IMR-90 (cell line): ENCODE results near the gene UPB1. TPM values are rescaled to one million over a fixed set of nuclear protein-coding genes. Genes with fewer than 3 reads are reported as not detected.

Experiments
- ATAC-seq: fragments of 200-7000 bp; cut with Tn5 transposase; 2 replicates; pipeline ENCODE4 v1.9.1; 2020; ENCODE audit warnings: low read depth, mild to moderate bottlenecking, moderate library complexity
- BruUV-seq: library from RNA; stranded (reverse); fragments of 400-500 nt; replicated peaks from 2 replicates; lab custom pipeline; 2021; lab: Mats Ljungman, UMichigan
- CTCF ChIA-PET: fragments of 300-600 bp; formaldehyde crosslinking; extraction: SDS; loops from one replicate; lab custom pipeline; 2021; ENCODE audit warnings: antibody characterized with exemption; lab: Yijun Ruan, JAX
- POLR2A ChIA-PET: fragments of 300-600 bp; sonication (Branson Sonifier 250); formaldehyde crosslinking; loops from one replicate; lab custom pipeline; 2022; ENCODE audit warnings: antibody characterized with exemption; ENCODE audit not compliant: unreplicated experiment; lab: Charles Lee
- DNase-seq: peaks from one replicate; pipeline ENCODE4 v3.0.0; 2013
- H2AFZ ChIP-seq: replicated peaks from 2 replicates; pipeline ENCODE3; 2013; ENCODE audit warnings: low read length, mild to moderate bottlenecking; ENCODE audit not compliant: poor library complexity
- H2AK5ac ChIP-seq: 2 replicates; pipeline ENCODE4 v1.6.1; 2013; ENCODE audit warnings: low read depth, low read length, inconsistent platforms
- H2AK9ac ChIP-seq: replicated peaks from 2 replicates; pipeline ENCODE3; 2013; ENCODE audit warnings: mild to moderate bottlenecking, low read depth, low read length, moderate library complexity; ENCODE audit not compliant: poor library complexity
- H2BK120ac ChIP-seq: 2 replicates; pipeline ENCODE4 v1.6.1; 2013; ENCODE audit warnings: low read depth, low read length, inconsistent platforms
- H2BK15ac ChIP-seq: 3 replicates; pipeline ENCODE4 v1.6.1; 2013; ENCODE audit warnings: low read depth, low read length, inconsistent platforms
- H2BK20ac ChIP-seq: 2 replicates; pipeline ENCODE4 v1.6.1; 2013; ENCODE audit warnings: low read depth, mild to moderate bottlenecking, inconsistent platforms, low read length, moderate library complexity
- H2BK5ac ChIP-seq: 2 replicates; pipeline ENCODE4 v1.6.1; 2013; ENCODE audit warnings: mild to moderate bottlenecking, low read depth, low read length, inconsistent platforms; ENCODE audit not compliant: poor library complexity, severe bottlenecking
- H3K14ac ChIP-seq: replicated peaks from 2 replicates; pipeline ENCODE4 v1.6.1; 2013; ENCODE audit warnings: low read depth, low read length, inconsistent platforms
- H3K18ac ChIP-seq: 2 replicates; pipeline ENCODE4 v1.6.1; 2013; ENCODE audit warnings: low read depth, low read length, control low read depth
- H3K23ac ChIP-seq: 2 replicates; pipeline ENCODE4 v1.6.1; 2013; ENCODE audit warnings: low read depth, low read length, inconsistent platforms
- H3K27ac ChIP-seq: 2 replicates; pipeline ENCODE4 v1.5.1; 2013; ENCODE audit warnings: mild to moderate bottlenecking, control low read depth, low read length; ENCODE audit not compliant: insufficient read depth
- H3K27me3 ChIP-seq: 2 replicates; pipeline ENCODE4 v1.6.1; 2013; ENCODE audit warnings: low read length; ENCODE audit not compliant: control insufficient read depth, insufficient read depth
- H3K36me3 ChIP-seq: 2 replicates; pipeline ENCODE4 v1.6.1; 2013; ENCODE audit warnings: low read length, mixed read lengths; ENCODE audit not compliant: control insufficient read depth, insufficient read depth
- H3K4ac ChIP-seq: 2 replicates; pipeline ENCODE4 v1.6.1; 2013; ENCODE audit warnings: low read depth, low read length, inconsistent platforms
- H3K4me1 ChIP-seq: 2 replicates; pipeline ENCODE4 v1.6.1; 2013; ENCODE audit warnings: low read length, mixed read lengths; ENCODE audit not compliant: control insufficient read depth, insufficient read depth
- H3K4me2 ChIP-seq: 2 replicates; pipeline ENCODE4 v1.6.1; 2013; ENCODE audit warnings: low read depth, mild to moderate bottlenecking, control low read depth, low read length, moderate library complexity
- H3K4me3 ChIP-seq: 2 replicates; pipeline ENCODE4 v1.5.1; 2013; ENCODE audit warnings: low read depth, mild to moderate bottlenecking, control low read depth, low read length, moderate library complexity; ENCODE audit not compliant: insufficient read depth
- H3K56ac ChIP-seq: 2 replicates; pipeline ENCODE4 v1.6.1; 2013; ENCODE audit warnings: low read length, inconsistent platforms; ENCODE audit not compliant: insufficient read depth; ENCODE audit errors: extremely low read depth
- H3K79me1 ChIP-seq, 2 experiments: 2 replicates each; pipeline ENCODE4 v1.6.1; 2013; ENCODE audit warnings: low read length in 2 of 2, inconsistent platforms in 1 of 2, low read depth in 1 of 2
- H3K9ac ChIP-seq: 2 replicates; pipeline ENCODE4 v1.6.1; 2013; ENCODE audit warnings: low read depth, low read length, control low read depth
- H3K9me1 ChIP-seq: 2 replicates; pipeline ENCODE4 v1.6.1; 2013; ENCODE audit warnings: low read length, inconsistent platforms; ENCODE audit not compliant: insufficient read depth
- H3K9me3 ChIP-seq: 2 replicates; pipeline ENCODE4 v1.6.1; 2013; ENCODE audit warnings: low read length; ENCODE audit not compliant: control insufficient read depth, insufficient read depth
- H4K20me1 ChIP-seq: 2 replicates; pipeline ENCODE4 v1.6.1; 2013; ENCODE audit warnings: low read length, inconsistent platforms; ENCODE audit not compliant: insufficient read depth
- H4K5ac ChIP-seq: 2 replicates; pipeline ENCODE4 v1.6.1; 2013; ENCODE audit warnings: mild to moderate bottlenecking, low read depth, low read length, control low read depth
- H4K8ac ChIP-seq, 2 experiments: 2 replicates each; pipeline ENCODE4 v1.6.1; 2013; ENCODE audit warnings: low read depth in 2 of 2, low read length in 2 of 2, control low read depth in 1 of 2, inconsistent platforms in 1 of 2
- H4K91ac ChIP-seq: 2 replicates; pipeline ENCODE4 v1.6.1; 2013; ENCODE audit warnings: low read depth, low read length, inconsistent platforms; ENCODE audit not compliant: insufficient read depth
- BHLHE40 ChIP-seq: fragments of 150-350 bp; IDR thresholded peaks from 2 replicates; pipeline ENCODE4 v1.6.1; 2016; ENCODE audit warnings: mild to moderate bottlenecking, low read depth, low read length
- CEBPB ChIP-seq: IDR thresholded peaks from 2 replicates; pipeline ENCODE4 v1.6.1; 2012; ENCODE audit warnings: low read depth, low read length, improper control_type of control experiment
- CHD1 ChIP-seq: IDR thresholded peaks from 2 replicates; pipeline ENCODE4 v1.6.1; 2012; ENCODE audit warnings: low read depth, low read length, improper control_type of control experiment
- FOS ChIP-seq: fragments of 150-350 bp; IDR thresholded peaks from 2 replicates; pipeline ENCODE4 v1.6.1; 2016; ENCODE audit warnings: low read depth, low read length
- MAFK ChIP-seq: IDR thresholded peaks from 2 replicates; pipeline ENCODE4 v1.6.1; 2012; ENCODE audit warnings: low read depth, low read length, improper control_type of control experiment
- MXI1 ChIP-seq: IDR thresholded peaks from 2 replicates; pipeline ENCODE4 v1.6.1; 2012; ENCODE audit warnings: low read depth, mild to moderate bottlenecking, low read length, moderate library complexity, borderline replicate concordance
- NFE2L2 ChIP-seq: fragments of 150-350 bp; IDR thresholded peaks from 2 replicates; pipeline ENCODE4 v1.6.1; 2016; ENCODE audit warnings: low read depth, mild to moderate bottlenecking, low read length
- POLR2A ChIP-seq: IDR thresholded peaks from 2 replicates; pipeline ENCODE4 v1.6.1; 2012; ENCODE audit warnings: mild to moderate bottlenecking, low read depth, low read length
- RAD21 ChIP-seq: IDR thresholded peaks from 2 replicates; pipeline ENCODE4 v1.6.1; 2012; ENCODE audit warnings: low read length, improper control_type of control experiment
- RFX5 ChIP-seq: IDR thresholded peaks from 2 replicates; pipeline ENCODE4 v1.8.0; 2012; ENCODE audit warnings: low read depth, mild to moderate bottlenecking, low read length, moderate library complexity
- SMC3 ChIP-seq: fragments of 150-350 bp; IDR thresholded peaks from 2 replicates; pipeline ENCODE4 v1.6.1; 2016; ENCODE audit warnings: low read depth, mild to moderate bottlenecking, antibody characterized with exemption, low read length, moderate library complexity
- USF2 ChIP-seq: fragments of 150-350 bp; IDR thresholded peaks from 2 replicates; pipeline ENCODE4 v1.6.1; 2017; ENCODE audit warnings: mild to moderate bottlenecking, antibody characterized with exemption, low read length, low read depth
- WGBS, 2 experiments: methylation state at CpG; one replicate each; pipeline versions ENCODE4 v1.1.5 to v1.1.7; 2013; ENCODE audit warnings: missing lambda C conversion rate in 2 of 2; ENCODE audit not compliant: insufficient read length in 1 of 2; ENCODE audit errors: extremely low coverage in 2 of 2; 5-methylcytosine and 5-hydroxymethylcytosine counted together
- dilution Hi-C: fragments of 300-500 bp; cut with HindIII; formaldehyde crosslinking; loops from one replicate; pipeline ENCODE4 v1.14.3; 2018; ENCODE audit warnings: low sequenced_read_pairs; ENCODE audit not compliant: unreplicated experiment
- in situ Hi-C: fragments of 300-500 bp; cut with MboI; formaldehyde crosslinking; loops from 3 replicates; pipeline ENCODE4 v1.14.3; 2019; ENCODE audit warnings: low sequenced_read_pairs, inconsistent platforms, mixed read lengths
- intact Hi-C: fragments of 100-400 bp; cut with micrococcal nuclease; formaldehyde crosslinking; loops from 2 replicates; pipeline ENCODE4 v1.10.0; 2022
- polyA plus RNA-seq, 3 experiments: library from polyadenylated mRNA; depleted of rRNA; stranded (reverse); fragments of >200 nt; gene quantifications; 2 replicates each; pipeline ENCODE4 v1.2.3, GENCODE V29; 2012; ENCODE audit warnings: low replicate concordance in 1 of 3
- total RNA-seq: library from RNA; depleted of rRNA; stranded (reverse); fragments of >200 nt; gene quantifications from 2 replicates; pipeline ENCODE4 v1.2.3, GENCODE V29; 2012

Gene UPB1
- total and polyA plus RNA-seq, 2 of the 4 experiments (the other 2 are of a cell fraction), result under 0.01 to 0.02 TPM

- no peak overlapping the region for H2AK9ac ChIP-seq
- WGBS, 2 experiments, result no CpG with 5 or more reads among the region's 3 CpGs
- H2AFZ ChIP-seq, result no peak overlapping the region
- no peak overlapping the region for H2BK5ac ChIP-seq
- dilution Hi-C loops, result no loop called here
- H3K9me1 ChIP-seq, result no peaks in the 10 kb centered on the region; the same call in 1 of the 2 replicates
- no peak overlapping the region for H3K23ac ChIP-seq
- H3K9me3 ChIP-seq, result peaks cover 2% of the 10 kb centered on the region; the same call in 1 of the 2 replicates
- ATAC-seq (no peak), DNase-seq (no peak)
- H4K91ac ChIP-seq, result no peak overlapping the region
- in situ Hi-C loops, result no loop called here
- H3K14ac ChIP-seq, result no peak overlapping the region
- CTCF ChIA-PET, result no interaction called here
- H3K4me1 ChIP-seq, result peaks cover 3% of the 10 kb centered on the region; the same call in 1 of the 2 replicates
- H2BK20ac ChIP-seq, result no peak overlapping the region
- H4K8ac ChIP-seq, result no peak overlapping the region
- H4K5ac ChIP-seq, result no peak overlapping the region
- no peak overlapping the region for H2AK5ac ChIP-seq
- H2BK120ac ChIP-seq, result no peak overlapping the region
- H3K27ac ChIP-seq, result no peak overlapping the region
- no peak overlapping the region for H3K56ac ChIP-seq
- no peak overlapping the region for H3K18ac ChIP-seq
- H2BK15ac ChIP-seq, result no peak overlapping the region
- no peak overlapping the region for H3K4me2 ChIP-seq
- no TSS peak for BruUV-seq
- intact Hi-C loops, result no loop called here
- peaks cover 34% of the 10 kb centered on the region for H3K27me3 ChIP-seq
- H3K4me3 ChIP-seq, result no peak overlapping the region
- no peak overlapping the region for H3K9ac ChIP-seq
- H4K20me1 ChIP-seq, result no peaks in the 10 kb centered on the region
- H3K36me3 ChIP-seq, result no peaks in the 10 kb centered on the region
- no peak for TF ChIP-seq FOS
- TF ChIP-seq POLR2A, result no peak
- no peak for TF ChIP-seq CEBPB
- no peak for TF ChIP-seq MXI1
- no peak for TF ChIP-seq CHD1
- TF ChIP-seq NFE2L2, result no peak
- TF ChIP-seq RFX5, result no peak
- TF ChIP-seq RAD21, result no peak
- no peak for TF ChIP-seq USF2
- no peak for TF ChIP-seq MAFK
- no peak for TF ChIP-seq BHLHE40
- no peak for TF ChIP-seq SMC3
- H3K79me1 ChIP-seq, result no peaks in the 10 kb centered on the region
- no peak overlapping the region for H3K4ac ChIP-seq
- POLR2A ChIA-PET, result no interaction called here
Observed at GRCh38 chr22:24492391-24492790, 2.7 kb upstream of the UPB1 start.
